HG03159 (cell line): ENCODE measurements around the gene CDH1.

Source experiments
- ATAC-seq: cut with Tn5 transposase; IDR thresholded peaks from one replicate; pipeline ENCODE4 v1.9.1; 2021; ENCODE audit warnings: mild to moderate bottlenecking, moderate library complexity; ENCODE audit not compliant: unreplicated experiment

Gene CDH1

DNA sequence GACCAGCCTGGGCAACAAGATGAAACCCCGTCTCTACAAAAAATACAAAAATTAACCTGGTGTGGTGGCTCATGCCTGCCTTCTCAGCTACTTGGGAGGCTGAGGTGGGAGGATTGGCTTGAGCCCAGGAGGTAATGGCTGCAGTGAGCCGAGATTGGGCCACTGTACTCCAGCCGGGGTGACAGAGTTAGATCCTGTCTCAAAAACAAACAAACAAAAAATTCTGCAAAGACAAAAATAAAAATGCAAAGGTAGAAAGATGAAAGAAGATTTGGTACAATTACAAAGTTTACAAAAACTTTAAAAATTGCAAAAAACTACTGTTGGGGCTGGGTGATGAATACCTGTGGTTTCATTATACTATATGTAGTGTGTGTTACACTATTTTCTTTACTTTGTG lies 5.5 kb upstream of the CDH1 start:
- no peak for ATAC-seq

DNA sequence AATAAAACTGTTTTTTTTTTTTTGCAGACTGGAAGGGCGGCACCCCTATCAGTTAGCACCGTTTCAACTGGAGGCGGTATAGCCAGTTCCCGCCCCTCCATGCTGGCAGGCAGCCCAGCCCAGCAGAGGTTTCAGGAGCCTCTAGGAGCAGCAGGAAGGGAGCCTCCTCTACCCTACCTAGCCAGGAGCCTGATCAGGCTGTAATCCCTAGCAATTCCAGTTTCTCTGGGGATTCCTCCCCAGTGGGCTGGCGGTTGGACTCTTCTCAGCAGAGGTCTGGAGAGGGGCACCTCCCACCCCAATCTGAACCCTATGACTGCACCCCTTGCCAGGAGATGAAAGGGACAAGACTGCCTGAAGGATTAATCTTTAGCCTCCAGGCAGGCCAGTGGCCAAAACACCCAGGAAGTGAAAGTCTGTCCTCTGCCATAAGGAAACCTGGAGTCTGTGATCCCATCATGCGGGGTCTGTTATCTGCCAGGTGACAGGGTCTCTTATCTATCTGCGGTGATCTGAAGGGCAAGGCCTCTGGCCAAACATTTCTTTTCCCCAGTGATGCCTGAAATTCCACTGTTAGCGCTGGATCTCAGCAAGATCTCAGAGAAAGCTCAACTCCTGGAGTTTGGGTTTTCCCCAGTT lies 4.9 kb upstream of the CDH1 start:
- no peak for ATAC-seq

DNA sequence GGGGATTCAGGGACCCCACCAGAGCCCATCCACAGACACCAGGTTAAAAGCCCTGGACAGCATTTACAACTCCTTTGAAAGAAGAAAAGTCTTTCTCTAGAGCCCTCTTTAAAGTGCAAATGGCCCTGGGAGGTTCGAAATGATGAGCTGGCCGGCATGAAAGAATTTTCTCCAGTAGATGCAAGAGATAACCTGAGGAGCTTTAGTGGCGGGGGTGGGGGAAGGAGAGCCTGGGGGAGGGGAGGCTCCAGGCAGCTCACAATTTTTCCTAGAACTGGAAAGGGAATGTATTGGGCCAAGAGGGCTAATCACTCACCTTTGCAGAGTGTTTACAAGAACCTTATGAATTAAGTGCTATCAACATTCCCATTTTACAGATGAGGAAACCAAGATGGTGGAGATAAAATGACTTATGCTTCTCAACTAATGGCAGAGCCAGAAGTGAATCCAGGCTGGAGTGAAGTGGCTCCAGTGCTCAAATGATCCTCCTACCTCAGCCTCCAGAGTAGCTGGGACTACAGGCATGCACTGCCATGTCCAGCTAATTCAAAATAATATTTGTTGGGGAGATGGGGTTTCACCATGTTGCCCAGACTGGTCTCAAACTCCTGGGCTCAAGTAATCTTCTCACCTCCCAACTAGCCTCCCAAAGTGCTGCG lies 4.2 kb upstream of the CDH1 start:
- ATAC-seq, result no peak

DNA sequence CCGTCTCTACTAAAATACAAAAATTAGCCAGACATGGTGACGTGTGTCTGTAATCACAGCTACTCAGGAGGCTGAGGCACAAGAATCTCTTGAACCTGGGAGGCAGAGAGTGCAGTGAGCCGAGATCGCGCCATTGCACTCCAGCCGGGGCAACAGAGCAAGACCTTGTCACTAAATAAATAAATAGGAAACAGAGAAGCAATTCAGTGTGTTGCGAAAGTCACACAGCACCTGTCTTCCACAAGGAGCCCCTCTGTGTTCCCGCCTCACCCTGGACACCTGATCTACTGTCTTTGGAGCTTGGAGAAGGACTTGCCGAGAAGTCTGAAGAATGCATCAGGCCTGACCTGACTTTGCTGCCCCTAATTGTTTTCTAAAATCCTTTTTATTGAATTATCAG lies 3.5 kb upstream of the CDH1 start:
- ATAC-seq, result no peak

DNA sequence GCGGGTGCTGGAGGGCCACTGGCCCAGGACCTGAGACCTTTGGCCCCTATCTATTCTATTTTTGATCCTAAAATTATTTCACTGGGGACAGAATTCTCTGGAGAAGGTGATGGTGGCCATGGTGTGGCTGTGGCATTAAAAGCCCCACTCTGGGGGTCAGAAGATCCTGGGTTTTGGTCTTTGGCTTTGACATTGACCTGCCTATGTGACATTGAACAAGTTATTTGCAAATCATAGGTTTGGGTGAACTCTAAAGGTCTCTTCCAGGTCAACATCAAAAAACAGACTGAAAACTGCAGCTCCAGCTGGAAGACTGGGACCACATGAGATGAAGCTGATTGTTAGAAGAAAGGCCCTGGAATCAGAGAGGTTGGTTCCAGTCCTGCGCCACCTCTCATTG lies 2.3 kb upstream of the CDH1 start:
- no peak for ATAC-seq

DNA sequence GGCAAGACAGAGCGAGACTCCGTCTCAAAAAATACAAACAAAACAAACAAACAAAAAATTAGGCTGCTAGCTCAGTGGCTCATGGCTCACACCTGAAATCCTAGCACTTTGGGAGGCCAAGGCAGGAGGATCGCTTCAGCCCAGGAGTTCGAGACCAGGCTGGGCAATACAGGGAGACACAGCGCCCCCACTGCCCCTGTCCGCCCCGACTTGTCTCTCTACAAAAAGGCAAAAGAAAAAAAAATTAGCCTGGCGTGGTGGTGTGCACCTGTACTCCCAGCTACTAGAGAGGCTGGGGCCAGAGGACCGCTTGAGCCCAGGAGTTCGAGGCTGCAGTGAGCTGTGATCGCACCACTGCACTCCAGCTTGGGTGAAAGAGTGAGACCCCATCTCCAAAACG lies 531 bp upstream of the CDH1 start:
- no peak for ATAC-seq

DNA sequence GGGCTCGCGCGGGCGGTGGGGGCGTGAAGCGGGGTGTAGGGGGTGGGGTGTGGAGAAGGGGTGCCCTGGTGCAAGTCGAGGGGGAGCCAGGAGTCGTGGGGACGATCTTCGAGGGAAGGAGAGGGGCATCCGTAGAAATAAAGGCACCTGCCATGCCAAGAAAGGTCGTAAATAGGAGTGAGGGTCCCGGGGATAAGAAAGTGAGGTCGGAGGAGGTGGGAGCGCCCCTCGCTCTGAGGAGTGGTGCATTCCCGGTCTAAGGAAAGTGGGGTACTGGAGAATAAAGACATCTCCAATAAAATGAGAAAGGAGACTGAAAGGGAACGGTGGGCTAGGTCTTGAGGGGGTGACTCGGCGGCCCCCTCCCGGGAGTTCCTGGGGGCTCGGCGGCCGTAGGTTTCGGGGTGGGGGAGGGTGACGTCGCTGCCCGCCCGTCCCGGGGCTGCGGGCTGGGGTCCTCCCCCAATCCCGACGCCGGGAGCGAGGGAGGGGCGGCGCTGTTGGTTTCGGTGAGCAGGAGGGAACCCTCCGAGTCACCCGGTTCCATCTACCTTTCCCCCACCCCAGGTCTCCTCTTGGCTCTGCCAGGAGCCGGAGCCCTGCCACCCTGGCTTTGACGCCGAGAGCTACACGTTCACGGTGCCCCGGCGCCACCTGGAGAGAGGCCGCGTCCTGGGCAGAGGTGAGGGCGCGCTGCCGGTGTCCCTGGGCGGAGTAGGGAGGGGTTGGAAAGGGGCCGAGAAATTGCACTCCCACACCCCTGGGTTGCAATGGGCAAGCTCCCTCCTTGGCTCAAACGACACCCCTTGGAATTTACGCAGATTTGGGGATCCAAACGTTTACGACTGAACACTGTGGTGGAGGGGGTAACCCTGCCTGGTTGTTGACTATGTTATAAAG lies 888 bp downstream of the CDH1 start:
- ATAC-seq, result no peak

DNA sequence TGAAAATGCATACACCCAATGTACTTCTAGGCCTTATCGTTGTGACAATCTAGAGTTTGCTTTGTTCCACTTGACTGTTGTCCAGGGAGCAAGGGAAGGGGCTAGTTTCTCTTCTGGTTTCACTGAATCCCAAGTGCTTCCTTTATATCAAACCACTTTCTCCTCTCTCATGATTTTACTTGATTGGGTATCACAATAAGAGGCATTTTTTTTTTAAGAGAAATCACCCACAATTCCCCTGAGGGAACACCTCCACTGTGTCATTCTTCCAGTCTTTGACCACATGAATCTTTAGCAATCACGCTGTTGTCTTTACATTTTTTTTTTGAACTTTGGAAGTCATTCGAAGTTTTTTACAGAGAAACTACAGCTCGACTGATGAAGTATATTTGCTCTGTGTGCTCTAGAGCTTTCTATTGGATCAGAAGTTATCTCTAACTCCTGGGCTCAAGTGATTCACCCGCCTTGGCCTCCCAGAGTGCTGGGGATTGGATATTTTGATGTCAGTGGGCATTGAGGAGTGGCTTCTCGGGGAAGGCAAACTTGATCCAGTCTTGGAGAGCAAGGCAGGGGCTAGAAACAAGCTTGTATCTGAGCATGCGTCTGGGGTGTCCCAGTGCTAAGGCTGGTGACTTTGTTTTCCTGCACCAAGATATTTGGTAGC lies 3.0 kb downstream of the CDH1 start:
- ATAC-seq, result no peak

DNA sequence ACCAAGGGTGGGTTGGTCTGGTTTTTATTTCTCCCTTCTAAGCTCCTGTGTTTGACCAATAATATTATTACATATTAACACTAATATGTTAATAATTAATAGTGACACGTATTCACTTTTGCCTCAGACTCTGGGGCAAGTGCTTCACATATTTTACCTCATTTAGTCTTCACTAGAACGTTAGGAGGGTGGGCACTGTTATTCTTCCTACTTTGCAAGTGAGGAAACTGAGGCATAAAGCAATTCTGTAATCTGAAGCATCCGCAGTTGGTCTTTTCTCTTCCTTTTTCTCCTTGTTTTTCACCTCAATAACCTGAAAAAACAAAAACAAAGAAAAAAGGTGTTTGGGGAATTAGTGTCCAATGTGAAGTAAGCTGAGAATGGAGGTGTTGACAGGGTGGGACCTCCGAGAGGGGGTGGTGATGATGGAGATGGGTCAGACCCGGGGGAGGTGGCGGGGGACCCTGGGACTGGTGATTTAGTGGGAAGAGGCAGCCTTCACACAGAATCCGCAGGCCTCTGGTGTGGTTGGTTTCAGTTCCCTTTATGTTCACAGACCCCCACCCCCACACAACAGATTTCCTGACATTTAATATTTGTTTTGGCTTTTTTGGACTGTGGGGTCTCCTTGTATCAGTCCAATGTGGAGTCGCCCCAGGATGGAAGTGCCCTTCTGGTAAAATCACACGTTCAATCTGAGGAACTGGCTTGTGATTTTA lies 3.7 kb downstream of the CDH1 start:
- no peak for ATAC-seq

DNA sequence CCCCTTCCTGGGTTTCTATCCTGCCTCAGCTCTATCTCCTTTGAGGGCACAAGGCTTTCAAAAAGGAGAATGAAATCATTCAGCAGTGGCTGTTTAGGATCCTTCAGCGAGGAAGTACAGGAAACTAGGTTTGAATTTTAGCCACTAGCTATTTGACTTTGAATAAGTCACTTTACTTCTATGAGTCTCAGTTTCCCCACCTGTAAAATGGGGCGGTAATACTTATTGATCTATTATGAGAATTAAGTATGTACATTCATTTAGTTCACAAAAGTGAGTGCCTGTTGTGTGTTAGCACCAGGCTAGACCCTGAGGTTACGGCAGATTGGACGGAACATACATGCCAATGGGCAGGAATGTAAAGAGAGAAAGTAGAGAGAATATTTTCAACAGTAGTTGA lies 6.6 kb downstream of the CDH1 start:
- ATAC-seq, result no peak

DNA sequence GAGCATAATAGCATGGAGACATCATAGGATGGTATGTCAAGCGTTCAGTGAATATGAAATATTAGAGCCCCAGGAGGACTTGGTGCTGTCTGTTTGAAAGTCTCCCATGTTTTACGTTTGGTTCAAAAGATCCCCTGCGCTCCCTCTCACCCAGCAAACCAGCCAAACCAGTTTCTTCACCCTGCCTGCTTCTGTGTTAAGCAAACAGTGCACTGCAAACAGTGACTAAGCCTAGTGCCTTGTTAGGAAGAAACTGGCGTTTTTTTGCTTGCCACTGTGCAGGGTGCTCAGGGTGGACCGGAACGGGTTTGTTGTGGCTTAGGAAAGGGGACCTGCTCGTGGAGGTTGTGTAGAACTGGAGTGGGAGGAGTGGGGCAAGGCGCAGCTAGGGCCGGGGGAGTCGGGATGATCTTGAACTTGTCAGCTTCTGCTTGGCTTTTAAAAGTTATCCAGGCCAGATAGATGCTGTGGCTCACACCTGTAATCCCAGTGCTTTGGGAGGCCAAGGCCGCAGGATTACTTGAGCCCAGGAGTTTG lies 7.7 kb downstream of the CDH1 start:
- ATAC-seq, result no peak

DNA sequence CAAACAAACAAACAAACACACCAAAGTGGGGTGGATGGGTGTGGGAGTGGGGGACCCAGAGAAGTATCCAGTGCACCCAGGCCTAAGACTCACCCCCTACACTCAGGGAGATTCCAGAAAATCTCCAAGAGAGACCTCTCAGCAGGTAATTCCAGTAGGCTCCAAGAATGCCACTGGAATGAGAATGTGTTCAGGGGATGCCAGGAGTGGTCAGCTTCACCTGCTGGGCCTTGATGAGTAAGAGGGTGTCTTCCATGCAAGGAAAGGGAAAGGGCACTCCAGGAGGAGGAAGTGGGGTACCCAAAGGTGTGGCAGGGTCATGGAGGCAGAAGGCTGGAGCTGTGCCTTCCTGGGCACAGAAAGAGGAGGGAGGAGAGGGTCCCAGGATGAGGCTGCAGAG lies 9.9 kb downstream of the CDH1 start:
- no peak for ATAC-seq

DNA sequence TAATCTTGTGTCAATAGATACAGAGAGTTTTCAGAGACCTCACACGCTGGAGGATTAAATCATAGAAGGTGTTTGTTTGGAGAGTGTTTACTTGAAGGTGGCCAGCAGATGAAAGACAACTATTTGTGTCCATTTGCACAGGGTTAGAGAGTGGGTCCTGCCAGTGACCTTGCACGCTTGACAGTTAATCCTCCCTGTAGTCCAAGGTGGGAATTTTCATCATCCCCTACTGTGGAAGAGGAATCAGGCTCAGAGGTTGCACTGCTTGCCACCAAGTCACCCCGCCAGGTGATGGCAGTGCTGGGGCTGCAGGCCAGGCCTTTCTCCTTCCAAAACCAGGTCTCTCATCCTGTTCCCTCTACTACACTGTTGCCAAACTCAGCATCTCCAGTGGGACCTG lies 12.3 kb downstream of the CDH1 start:
- no peak for ATAC-seq

DNA sequence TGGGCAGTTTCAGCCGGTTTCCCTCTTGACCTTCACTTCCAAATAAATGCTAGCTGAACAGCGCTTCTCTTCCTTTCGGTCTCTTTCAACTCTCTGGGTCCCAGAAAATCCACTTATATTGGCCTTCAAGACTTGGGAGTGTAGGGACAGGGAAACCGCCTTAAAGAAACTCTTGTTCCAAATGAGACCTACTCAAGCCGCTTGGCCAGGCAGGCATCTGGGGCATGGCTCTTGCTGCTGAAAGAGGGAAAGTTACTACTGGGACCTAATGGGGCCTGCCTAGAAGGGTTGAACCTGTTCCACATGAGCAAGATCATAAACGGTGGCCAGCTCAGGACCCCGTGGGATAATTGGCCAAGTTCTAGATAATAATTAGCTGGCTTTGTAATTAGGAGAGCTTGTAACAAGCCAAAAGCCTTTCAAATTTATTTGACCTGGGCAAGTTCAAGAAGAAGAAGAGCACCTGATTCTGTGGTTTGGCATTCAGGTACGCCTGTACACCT lies 13.2 kb downstream of the CDH1 start:
- no peak for ATAC-seq

DNA sequence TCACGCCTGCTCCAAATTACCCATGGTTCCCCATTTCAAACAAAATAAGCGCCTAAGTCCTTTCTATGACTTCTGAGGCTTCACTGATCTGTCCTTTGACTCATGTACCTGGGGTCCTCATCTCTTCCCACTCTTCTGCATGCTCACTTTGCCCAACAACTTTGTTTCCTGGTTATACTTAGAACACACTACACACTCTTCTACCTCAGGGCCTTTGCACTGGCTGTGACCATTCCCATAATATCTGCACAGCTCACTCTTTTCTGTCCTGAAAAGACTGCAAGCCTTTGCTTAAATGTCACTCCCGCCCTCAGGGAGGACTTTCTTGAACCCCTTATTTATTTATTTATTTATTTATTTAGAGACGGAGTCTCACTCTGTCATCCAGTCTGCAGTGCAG lies 14.1 kb downstream of the CDH1 start:
- ATAC-seq, result no peak

DNA sequence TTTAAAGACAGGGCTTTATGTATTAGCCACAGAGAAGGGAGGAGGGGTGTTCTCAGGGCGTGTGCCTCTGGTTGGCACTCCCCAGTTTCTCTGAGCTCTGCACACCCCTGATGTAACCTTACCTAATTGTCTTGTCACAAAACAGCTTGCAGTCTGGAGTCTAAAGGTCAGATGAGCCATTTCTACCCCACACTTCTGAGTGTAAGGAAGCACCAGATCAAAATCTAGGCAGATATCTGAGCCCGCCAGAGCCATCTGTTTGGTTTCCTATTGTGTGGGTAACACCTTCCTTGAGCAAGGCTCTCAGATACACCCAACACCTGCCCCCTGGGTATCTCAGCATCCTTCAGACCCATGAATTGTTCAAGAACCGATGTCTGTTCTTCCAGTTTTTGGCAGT lies 15.5 kb downstream of the CDH1 start:
- no peak for ATAC-seq

DNA sequence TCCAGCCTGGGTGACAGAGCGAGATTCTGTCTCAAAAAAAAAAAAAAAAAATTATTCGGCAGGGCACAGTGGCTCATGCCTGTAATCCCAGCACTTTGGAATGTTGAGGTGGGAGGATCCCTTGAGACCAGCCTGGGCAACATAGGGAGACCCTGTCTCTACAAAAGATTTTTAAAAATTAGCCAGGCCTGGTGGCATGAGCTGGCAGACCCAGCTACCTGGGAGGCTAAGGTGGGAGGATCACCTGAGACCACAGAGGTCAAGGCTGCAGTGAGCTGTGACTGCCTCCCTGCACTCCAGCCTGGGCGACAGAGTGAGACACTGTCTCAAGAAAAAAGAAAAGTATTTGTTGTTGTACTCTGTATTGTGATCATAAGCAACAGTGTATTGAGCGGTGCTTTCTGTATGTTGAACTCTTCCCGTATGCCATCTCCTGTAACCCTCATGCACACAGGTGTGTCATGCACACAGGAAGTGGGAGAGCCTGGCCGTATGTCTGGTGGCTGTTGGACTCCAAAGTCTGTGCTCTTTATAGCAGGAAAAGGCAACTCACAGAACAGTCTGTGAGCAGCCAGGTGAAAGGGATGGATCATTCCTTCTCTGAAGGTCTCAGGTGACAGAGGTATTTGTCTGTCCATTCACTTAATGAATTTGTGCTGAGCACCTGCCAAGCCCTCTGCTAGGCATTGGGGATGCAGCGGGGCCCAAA lies 17.1 kb downstream of the CDH1 start:
- ATAC-seq, result no peak

DNA sequence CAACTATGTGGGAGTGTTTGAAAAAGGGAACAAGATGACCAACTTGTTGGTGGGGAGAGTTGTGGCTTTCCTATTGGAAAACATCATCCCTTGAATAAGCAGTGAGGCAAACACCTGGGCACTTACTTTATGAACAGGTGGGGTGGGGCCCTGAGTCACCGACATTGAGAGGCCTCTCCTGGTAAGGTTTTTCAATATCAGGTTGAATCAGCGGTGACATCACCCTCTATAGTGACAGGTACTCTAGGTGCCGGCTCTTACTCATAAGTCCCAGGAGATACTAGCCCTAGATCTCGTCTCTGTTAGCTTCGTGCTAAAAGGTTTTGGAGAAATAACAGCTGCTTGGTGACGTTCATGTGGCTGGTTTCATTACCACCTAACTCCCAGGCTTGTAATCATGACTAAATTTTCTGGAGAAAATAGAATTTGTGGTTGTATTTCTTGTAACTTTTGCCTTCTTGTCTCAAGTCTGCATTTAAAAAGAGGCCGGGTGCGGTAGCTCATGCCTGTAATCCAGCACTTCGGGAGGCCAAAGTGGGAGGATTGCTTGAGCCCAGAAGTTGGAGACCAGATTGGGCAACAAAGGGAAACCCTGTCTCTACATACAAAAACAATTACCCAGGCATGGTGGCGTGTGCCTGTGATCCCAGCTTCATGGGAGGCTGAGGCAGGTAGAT lies 19.3 kb downstream of the CDH1 start:
- peak; percentile 67 for ATAC-seq

DNA sequence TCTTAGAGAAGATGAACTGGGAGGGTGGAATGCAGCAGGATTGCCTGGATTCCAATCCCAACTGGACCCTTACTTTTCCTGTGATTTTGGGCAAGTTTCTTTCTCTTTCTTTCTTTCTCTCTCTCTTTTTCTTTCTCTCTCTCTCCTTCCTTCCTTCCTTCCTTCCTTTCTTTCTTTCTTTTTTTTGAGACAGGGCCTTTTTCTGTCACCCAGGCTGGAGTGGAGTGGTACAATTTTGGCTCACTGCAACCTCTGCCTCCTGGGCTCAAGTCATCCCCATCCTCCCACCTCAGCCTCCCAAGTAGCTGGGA lies 20.5 kb downstream of the CDH1 start:
- ATAC-seq, result no peak
